Activated CD4-positive, CD25-positive, alpha-beta regulatory T cell (primary cell): ENCODE measurements around the gene DXO.
"Not testable (repeated sequence)": the region's sequence is repeated elsewhere in the genome, so short reads cannot be mapped to it uniquely, and the experiment has no call there.

Experiments
- DNase-seq, 4 experiments: peaks; one replicate each; lab custom pipeline; 2025; lab: John Stamatoyannopoulos, UW

The DXO gene

GRCh38 chr6:31980195-31980876 lies 8.4 kb upstream of the DXO start:
- not testable (repeated sequence) for DNase-seq

- DNase-seq = no peak
Measured at GRCh38 chr6:31979238-31979898, 7.4 kb upstream of the DXO start.

- no peak for DNase-seq
Measured at GRCh38 chr6:31978831-31979230, 6.9 kb upstream of the DXO start.

GRCh38 chr6:31977816-31978431 lies 6.0 kb upstream of the DXO start:
- no peak for DNase-seq

- not testable (repeated sequence) for DNase-seq
Measured at GRCh38 chr6:31976065-31976464, 4.1 kb upstream of the DXO start.

- no peak for DNase-seq
Measured at GRCh38 chr6:31972709-31973350, 892 bp upstream of the DXO start.

GRCh38 chr6:31971279-31971992 lies 502 bp downstream of the DXO start:
- no peak for DNase-seq

GRCh38 chr6:31970604-31971271 lies 1.2 kb downstream of the DXO start:
- DNase-seq = no peak

GRCh38 chr6:31969712-31970603 lies 2.0 kb downstream of the DXO start:
- DNase-seq = no peak

GRCh38 chr6:31968791-31969711 lies 2.9 kb downstream of the DXO start:
- no peak for DNase-seq

- DNase-seq = no peak
Measured at GRCh38 chr6:31968326-31968725, 3.6 kb downstream of the DXO start.

- DNase-seq = no peak
Measured at GRCh38 chr6:31967926-31968320, 4.0 kb downstream of the DXO start.

GRCh38 chr6:31966997-31967925 lies 4.7 kb downstream of the DXO start:
- DNase-seq = no peak

- no peak for DNase-seq
Measured at GRCh38 chr6:31966506-31966905, 5.4 kb downstream of the DXO start.

- DNase-seq = no peak
Measured at GRCh38 chr6:31965700-31966099, 6.2 kb downstream of the DXO start.

GRCh38 chr6:31963921-31964320 lies 8.0 kb downstream of the DXO start:
- DNase-seq = no peak

GRCh38 chr6:31961616-31962015 lies 10.3 kb downstream of the DXO start:
- no peak for DNase-seq
